ENCODE data around the gene TTC33.

TTC33 gene

DNA sequence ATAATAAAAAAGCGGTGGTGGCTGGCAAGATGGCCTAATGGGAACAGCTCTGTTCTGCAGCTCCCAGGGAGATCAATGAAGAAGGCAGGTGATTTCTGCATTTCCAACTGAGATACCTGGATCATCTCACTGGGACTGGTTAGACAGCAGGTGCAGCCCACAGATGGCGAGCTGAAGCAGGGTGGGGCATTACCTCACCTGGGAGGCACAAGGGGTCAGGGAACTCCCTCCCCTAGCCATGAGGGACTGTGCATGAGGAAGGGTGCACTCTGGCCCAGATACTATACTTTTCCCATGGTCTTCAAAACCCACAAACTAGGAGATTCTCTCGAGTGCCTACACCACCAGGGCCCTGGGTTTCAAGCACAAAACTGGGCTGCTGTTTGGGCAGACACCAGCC lies 121.6 kb downstream of the TTC33 start:
- H3K4me3 ChIP-seq (ENCODE audit: insufficient read depth, low read length, poor library complexity, severe bottlenecking): no peak overlapping the region
- H3K9me3 ChIP-seq (ENCODE audit: insufficient read depth, low read length): no peaks in the 10 kb centered on the region
- H2AFZ ChIP-seq (ENCODE audit: low read depth, low read length, severe bottlenecking): no peak overlapping the region
- H3K27ac ChIP-seq (ENCODE audit: low read depth, low read length): no peak overlapping the region
- H3K36me3 ChIP-seq (ENCODE audit: low read length): no peaks in the 10 kb centered on the region
- H3K79me2 ChIP-seq (ENCODE audit: insufficient read depth, low read length): no peaks in the 10 kb centered on the region
- no peaks in the 10 kb centered on the region for H4K20me1 ChIP-seq (ENCODE audit: low read depth, low read length)
- no peak overlapping the region for H3K4me2 ChIP-seq (ENCODE audit: low read depth, low read length, poor library complexity, severe bottlenecking)
- no peak overlapping the region for H3K9ac ChIP-seq (ENCODE audit: low read length)
- no peaks in the 10 kb centered on the region for H3F3A ChIP-seq (ENCODE audit: insufficient read depth)
- H3K27me3 ChIP-seq (ENCODE audit: low read length): no peaks in the 10 kb centered on the region
- no peak for TF ChIP-seq EZH2phosphoT487 (conservative IDR thresholded peaks at IDR 0.05; ENCODE audit: low read length)
- TF ChIP-seq, protein P1, sequence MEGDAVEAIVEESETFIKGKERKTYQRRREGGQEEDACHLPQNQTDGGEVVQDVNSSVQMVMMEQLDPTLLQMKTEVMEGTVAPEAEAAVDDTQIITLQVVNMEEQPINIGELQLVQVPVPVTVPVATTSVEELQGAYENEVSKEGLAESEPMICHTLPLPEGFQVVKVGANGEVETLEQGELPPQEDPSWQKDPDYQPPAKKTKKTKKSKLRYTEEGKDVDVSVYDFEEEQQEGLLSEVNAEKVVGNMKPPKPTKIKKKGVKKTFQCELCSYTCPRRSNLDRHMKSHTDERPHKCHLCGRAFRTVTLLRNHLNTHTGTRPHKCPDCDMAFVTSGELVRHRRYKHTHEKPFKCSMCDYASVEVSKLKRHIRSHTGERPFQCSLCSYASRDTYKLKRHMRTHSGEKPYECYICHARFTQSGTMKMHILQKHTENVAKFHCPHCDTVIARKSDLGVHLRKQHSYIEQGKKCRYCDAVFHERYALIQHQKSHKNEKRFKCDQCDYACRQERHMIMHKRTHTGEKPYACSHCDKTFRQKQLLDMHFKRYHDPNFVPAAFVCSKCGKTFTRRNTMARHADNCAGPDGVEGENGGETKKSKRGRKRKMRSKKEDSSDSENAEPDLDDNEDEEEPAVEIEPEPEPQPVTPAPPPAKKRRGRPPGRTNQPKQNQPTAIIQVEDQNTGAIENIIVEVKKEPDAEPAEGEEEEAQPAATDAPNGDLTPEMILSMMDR (IDR thresholded peaks at IDR 0.05; ENCODE audit: insufficient read depth, low read length, poor library complexity, severe bottlenecking): no peak
- no peaks in the 10 kb centered on the region for H3K9me2 ChIP-seq (replicated peaks; ENCODE audit: insufficient read depth, low read length)

DNA sequence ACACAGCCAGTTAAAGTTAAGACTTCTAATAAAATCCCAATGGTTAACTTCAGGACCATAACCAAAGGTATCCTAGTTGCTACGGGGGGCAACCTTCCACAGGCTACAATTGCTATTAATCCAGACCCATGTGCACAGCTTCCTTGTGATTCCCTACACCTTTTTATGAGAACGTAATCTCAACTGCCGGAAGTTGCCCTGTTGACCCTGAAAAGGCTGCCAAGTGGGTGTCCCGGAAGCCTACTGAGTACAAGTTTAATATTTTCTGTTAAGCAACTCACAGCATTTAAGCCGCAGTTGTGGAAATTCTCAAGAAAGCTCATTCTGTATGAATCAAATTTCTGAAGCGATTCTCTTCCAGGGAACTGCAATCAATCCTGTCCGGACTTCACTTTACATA lies 124.5 kb downstream of the TTC33 start:
- H3K9me3 ChIP-seq (ENCODE audit: insufficient read depth, low read length): no peaks in the 10 kb centered on the region
- H3K36me3 ChIP-seq (ENCODE audit: low read length): no peaks in the 10 kb centered on the region
- H4K20me1 ChIP-seq (ENCODE audit: low read depth, low read length): no peaks in the 10 kb centered on the region
- H3K9me2 ChIP-seq (replicated peaks; ENCODE audit: insufficient read depth, low read length): no peaks in the 10 kb centered on the region
- no peaks in the 10 kb centered on the region for H3K27me3 ChIP-seq (ENCODE audit: low read length)
- no peaks in the 10 kb centered on the region for H3K79me2 ChIP-seq (ENCODE audit: insufficient read depth, low read length)
- TF ChIP-seq, protein P1 (IDR thresholded peaks at IDR 0.05; ENCODE audit: insufficient read depth, low read length, poor library complexity, severe bottlenecking): no peak
- no peak for TF ChIP-seq EZH2phosphoT487 (conservative IDR thresholded peaks at IDR 0.05; ENCODE audit: low read length)
- no peaks in the 10 kb centered on the region for H3F3A ChIP-seq (ENCODE audit: insufficient read depth)
- no peak overlapping the region for H3K4me2 ChIP-seq (ENCODE audit: low read depth, low read length, poor library complexity, severe bottlenecking)
- no peak overlapping the region for H3K27ac ChIP-seq (ENCODE audit: low read depth, low read length)
- no peak overlapping the region for H3K9ac ChIP-seq (ENCODE audit: low read length)
- no peak overlapping the region for H2AFZ ChIP-seq (ENCODE audit: low read depth, low read length, severe bottlenecking)
- H3K4me3 ChIP-seq (ENCODE audit: insufficient read depth, low read length, poor library complexity, severe bottlenecking): no peak overlapping the region

DNA sequence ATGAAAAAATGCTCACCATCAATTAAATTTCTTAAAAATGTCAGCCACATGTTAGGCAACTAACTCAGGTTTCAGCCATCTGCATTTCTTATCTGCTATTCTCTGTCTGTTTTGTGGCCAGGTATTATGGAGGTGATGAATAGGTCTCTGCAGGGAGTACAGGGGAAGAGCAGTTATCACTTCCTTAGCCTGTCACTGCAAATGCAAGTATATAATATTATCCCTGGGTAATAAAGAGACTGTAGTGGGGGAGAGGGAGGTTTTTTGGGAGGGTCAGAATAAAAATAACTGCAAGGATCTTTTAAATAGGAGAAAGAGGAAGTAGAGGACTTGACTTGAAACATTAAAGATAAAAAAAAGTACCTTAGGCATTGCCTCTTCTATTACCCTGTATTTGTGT lies 125.6 kb downstream of the TTC33 start:
- Histone ChIP-seq H2AFZ (ENCODE audit: low read depth, low read length, severe bottlenecking) (no peak overlapping the region), H3K9me2 (replicated peaks; ENCODE audit: insufficient read depth, low read length) (no peaks in the 10 kb centered on the region), H3K4me3 (ENCODE audit: insufficient read depth, low read length, poor library complexity, severe bottlenecking) (no peak overlapping the region), H3K79me2 (ENCODE audit: insufficient read depth, low read length) (no peaks in the 10 kb centered on the region), H3K9ac (ENCODE audit: low read length) (no peak overlapping the region), H3K9me3 (ENCODE audit: insufficient read depth, low read length) (no peaks in the 10 kb centered on the region), H4K20me1 (ENCODE audit: low read depth, low read length) (no peaks in the 10 kb centered on the region), H3K36me3 (ENCODE audit: low read length) (no peaks in the 10 kb centered on the region), H3F3A (ENCODE audit: insufficient read depth) (no peaks in the 10 kb centered on the region), H3K4me2 (ENCODE audit: low read depth, low read length, poor library complexity, severe bottlenecking) (no peak overlapping the region), H3K27ac (ENCODE audit: low read depth, low read length) (no peak overlapping the region), H3K27me3 (ENCODE audit: low read length) (no peaks in the 10 kb centered on the region)
- TF ChIP-seq EZH2phosphoT487 (conservative IDR thresholded peaks at IDR 0.05; ENCODE audit: low read length): no peak
- TF ChIP-seq, protein P1 (IDR thresholded peaks at IDR 0.05; ENCODE audit: insufficient read depth, low read length, poor library complexity, severe bottlenecking): no peak

All from SU-DHL-6 (cell line).